H1 (cell line): ENCODE results near the gene KRTAP10-5. TPM values are rescaled to one million over a fixed set of nuclear protein-coding genes. Genes with fewer than 3 reads are reported as not detected.

Experiments
- CHD7 ChIP-seq: fragments of 300-600 bp; sonication (generic); IDR thresholded peaks from 2 replicates; pipeline ENCODE4 v1.7.1; 2012; ENCODE audit warnings: low read length, moderate library complexity, mild to moderate bottlenecking, inconsistent platforms; ENCODE audit not compliant: insufficient replicate concordance
- polyA plus RNA-seq, 7 experiments: library from polyadenylated mRNA; depleted of rRNA in 3 of 7; stranded (reverse) in 5 of 7; unstranded in 2 of 7; fragments of >200 nt in 5 of 7; fragments of 200-250 nt in 2 of 7; gene quantifications; 1 replicate in 5 of 7; 2 replicates in 1 of 7; 4 replicates in 1 of 7; pipeline versions ENCODE4 v1.2.1 to v1.2.3, GENCODE V29; 2011 to 2013; ENCODE audit warnings: missing spikeins in 2 of 7, mixed read lengths in 2 of 7
- total RNA-seq: library from RNA; stranded (reverse); fragmentation: NEBNext Ultra II Directional; extraction: Animal tissue kit (Norgen Biotek cat#: 25700); gene quantifications from 2 replicates; pipeline ENCODE4 v1.2.1, GENCODE V29; 2021

KRTAP10-5 gene
- total and polyA plus RNA-seq, 2 of the 8 experiments (the other 6 are each of a cell fraction or from before 2014, with no cell fraction given), result 0.09 TPM; not detected in 1

GRCh38 chr21:44534688-44535087 is 45.7 kb downstream of the KRTAP10-5 start (continued):
- TF ChIP-seq CHD7, result no peak
